Sigmoid colon (tissue), 7 donors: ENCODE results near the gene COX4I1. TPM values are rescaled to one million over a fixed set of nuclear protein-coding genes. Genes with fewer than 3 reads are reported as not detected.

Experiments
- DNase-seq: peaks from one replicate; pipeline ENCODE4 v3.0.0-alpha.2; 2019
- H3K27ac ChIP-seq, 4 donors: fragments of 200-600 bp; sonication (generic); one replicate each; pipeline ENCODE4 v1.5.1; 2016 to 2019; ENCODE audit warnings: mild to moderate bottlenecking in 1 of 4
- H3K27me3 ChIP-seq, 3 donors: fragments of 200-600 bp; sonication (generic); one replicate each; pipeline ENCODE4 v1.5.1; 2019; ENCODE audit warnings: mild to moderate bottlenecking in 1 of 3
- H3K36me3 ChIP-seq, 4 donors: fragments of 200-600 bp; sonication (generic); one replicate each; pipeline ENCODE4 v1.5.1; 2016 to 2019
- H3K4me1 ChIP-seq, 4 donors: fragments of 200-600 bp; sonication (generic); one replicate each; pipeline ENCODE4 v1.5.1; 2017 to 2019
- H3K4me3 ChIP-seq, 4 donors: fragments of 200-600 bp; sonication (generic); one replicate each; pipeline ENCODE4 v1.5.1; 2017 to 2019; ENCODE audit warnings: mild to moderate bottlenecking in 2 of 4, moderate library complexity in 1 of 4
- H3K9me3 ChIP-seq, 4 donors: fragments of 200-600 bp in 3 of 4; sonication (generic) in 3 of 4; one replicate each; pipeline versions ENCODE4 v1.5.1 to v1.6.1; 2013 to 2019
- EP300 ChIP-seq, 4 donors: sonication (generic); formaldehyde crosslinking; IDR thresholded peaks; one replicate each; pipeline ENCODE4 v1.6.1; 2017; ENCODE audit warnings: antibody characterized with exemption in 4 of 4
- POLR2A ChIP-seq, 2 donors: fragments of 450-650 bp; IDR thresholded peaks; one replicate each; pipeline ENCODE4 v1.6.1; 2016; ENCODE audit warnings: antibody characterized with exemption in 2 of 2, mild to moderate bottlenecking in 2 of 2, moderate library complexity in 2 of 2
- POLR2AphosphoS5 ChIP-seq, 4 donors: sonication (generic); formaldehyde crosslinking; IDR thresholded peaks; one replicate each; pipeline ENCODE4 v1.6.1; 2017; ENCODE audit warnings: antibody characterized with exemption in 4 of 4
- WGBS, 2 donors: extraction: QIAGEN DNeasy Blood & Tissue Kit; methylation state at CpG; one replicate each; pipeline ENCODE4 v1.1.7; 2013; 5-methylcytosine and 5-hydroxymethylcytosine counted together
- intact Hi-C: fragments of 100-400 bp; cut with DNase I; formaldehyde crosslinking; loops from one replicate; pipeline ENCODE4 v1.15.1; 2023
- polyA plus RNA-seq, 3 donors: library from polyadenylated mRNA; stranded (reverse); fragments of 200-250 nt; gene quantifications; one replicate each; pipeline ENCODE4 v1.2.3, GENCODE V29; 2013
- total RNA-seq, 4 donors: library from RNA; depleted of rRNA; stranded (reverse); fragments of >200 nt; gene quantifications; one replicate each; pipeline ENCODE4 v1.1.0, GENCODE V29; 2016
- TF ChIP-seq, protein P1 (sequence below), 4 experiments: fragments of 450-650 bp in 3 of 4; fragments of 200-600 bp in 1 of 4; IDR thresholded peaks; one replicate each; pipeline ENCODE4 v1.5.1; 2016 to 2019; ENCODE audit warnings: antibody characterized with exemption in 4 of 4, mild to moderate bottlenecking in 3 of 4, moderate library complexity in 2 of 4
- donor health status: healthy with polysubstance abuse.
- donor health status: Bipolar disorder and iron deficiency.
- donor health status: healthy.

COX4I1 gene
- total and polyA plus RNA-seq, 7 donors: 700 to 1,922 (median 868) TPM

DNA sequence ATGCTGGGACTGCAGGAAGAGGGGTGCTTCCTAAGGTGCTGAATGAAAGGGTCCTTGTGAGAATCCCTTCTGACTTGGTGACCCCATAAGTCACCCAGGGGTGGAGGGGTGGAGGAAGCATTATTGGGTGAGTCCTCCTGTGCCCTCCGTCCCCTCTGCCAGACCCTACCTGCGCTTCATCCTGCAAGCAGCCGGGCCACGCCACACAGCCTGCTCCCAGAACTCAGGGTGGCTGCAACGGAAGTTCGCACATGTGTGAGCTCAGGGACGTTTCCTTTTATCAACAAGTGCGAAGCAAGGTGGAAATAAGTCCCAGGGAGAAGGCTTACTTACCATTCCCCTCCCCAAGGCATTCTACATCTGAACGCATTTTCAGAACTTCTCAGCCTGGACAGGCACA lies 40.9 kb downstream of the COX4I1 start:
- no peak for DNase-seq
- peaks cover 0 to 32% (median 23%) of the 10 kb centered on the region in 4 donors for H3K4me1 ChIP-seq
- no peaks in the 10 kb centered on the region for H3K36me3 ChIP-seq
- no peaks in the 10 kb centered on the region for H3K9me3 ChIP-seq
- intact Hi-C loops: no loop called here
- no peak overlapping the region for H3K4me3 ChIP-seq
- H3K27me3 ChIP-seq: peaks cover 5 to 43% (median 11%) of the 10 kb centered on the region in 3 donors
- H3K27ac ChIP-seq: no peak overlapping the region
- TF ChIP-seq, protein P1, sequence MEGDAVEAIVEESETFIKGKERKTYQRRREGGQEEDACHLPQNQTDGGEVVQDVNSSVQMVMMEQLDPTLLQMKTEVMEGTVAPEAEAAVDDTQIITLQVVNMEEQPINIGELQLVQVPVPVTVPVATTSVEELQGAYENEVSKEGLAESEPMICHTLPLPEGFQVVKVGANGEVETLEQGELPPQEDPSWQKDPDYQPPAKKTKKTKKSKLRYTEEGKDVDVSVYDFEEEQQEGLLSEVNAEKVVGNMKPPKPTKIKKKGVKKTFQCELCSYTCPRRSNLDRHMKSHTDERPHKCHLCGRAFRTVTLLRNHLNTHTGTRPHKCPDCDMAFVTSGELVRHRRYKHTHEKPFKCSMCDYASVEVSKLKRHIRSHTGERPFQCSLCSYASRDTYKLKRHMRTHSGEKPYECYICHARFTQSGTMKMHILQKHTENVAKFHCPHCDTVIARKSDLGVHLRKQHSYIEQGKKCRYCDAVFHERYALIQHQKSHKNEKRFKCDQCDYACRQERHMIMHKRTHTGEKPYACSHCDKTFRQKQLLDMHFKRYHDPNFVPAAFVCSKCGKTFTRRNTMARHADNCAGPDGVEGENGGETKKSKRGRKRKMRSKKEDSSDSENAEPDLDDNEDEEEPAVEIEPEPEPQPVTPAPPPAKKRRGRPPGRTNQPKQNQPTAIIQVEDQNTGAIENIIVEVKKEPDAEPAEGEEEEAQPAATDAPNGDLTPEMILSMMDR (IDR thresholded peaks at IDR 0.05): no peak
- no peak for TF ChIP-seq POLR2A (IDR thresholded peaks at IDR 0.05)
- no peak for TF ChIP-seq EP300 (IDR thresholded peaks at IDR 0.05)
- TF ChIP-seq POLR2AphosphoS5 (IDR thresholded peaks at IDR 0.05): no peak
- WGBS, 2 donors: 93% methylated on average over 9 of the region's 9 CpGs

DNA sequence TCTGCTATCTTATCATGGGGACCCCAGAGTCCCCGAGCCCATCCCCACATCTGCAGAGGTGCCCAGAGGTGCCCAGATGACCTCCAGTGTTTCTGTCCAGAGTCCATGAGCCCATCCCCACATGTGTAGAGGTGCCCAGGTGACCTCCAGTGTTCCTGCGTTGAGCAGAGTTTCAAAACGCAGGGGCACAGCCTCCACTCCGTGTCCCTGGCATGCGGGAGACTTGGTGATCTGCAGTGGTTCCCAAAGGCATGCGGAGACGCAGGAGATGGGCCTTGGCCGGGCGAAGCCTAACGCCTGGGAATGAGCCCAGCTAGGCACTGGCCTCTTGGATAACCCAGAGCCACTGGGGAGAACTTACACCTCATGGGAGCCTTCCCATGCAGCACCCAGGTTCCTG lies 41.3 kb downstream of the COX4I1 start:
- Histone ChIP-seq H3K4me1 (peaks cover 0 to 28% (median 22%) of the 10 kb centered on the region in 4 donors), H3K4me3 (no peak overlapping the region), H3K36me3 (no peaks in the 10 kb centered on the region), H3K27me3 (peaks cover 5 to 39% (median 11%) of the 10 kb centered on the region in 3 donors), H3K27ac (no peak overlapping the region), H3K9me3 (no peaks in the 10 kb centered on the region)
- intact Hi-C loops: no loop called here
- 96 to 97% methylated on average over 10 of the region's 10 CpGs for WGBS, 2 donors
- TF ChIP-seq, protein P1 (IDR thresholded peaks at IDR 0.05): no peak
- TF ChIP-seq EP300 (IDR thresholded peaks at IDR 0.05) (no peak), POLR2AphosphoS5 (IDR thresholded peaks at IDR 0.05) (no peak), POLR2A (IDR thresholded peaks at IDR 0.05) (no peak)
- no peak for DNase-seq

DNA sequence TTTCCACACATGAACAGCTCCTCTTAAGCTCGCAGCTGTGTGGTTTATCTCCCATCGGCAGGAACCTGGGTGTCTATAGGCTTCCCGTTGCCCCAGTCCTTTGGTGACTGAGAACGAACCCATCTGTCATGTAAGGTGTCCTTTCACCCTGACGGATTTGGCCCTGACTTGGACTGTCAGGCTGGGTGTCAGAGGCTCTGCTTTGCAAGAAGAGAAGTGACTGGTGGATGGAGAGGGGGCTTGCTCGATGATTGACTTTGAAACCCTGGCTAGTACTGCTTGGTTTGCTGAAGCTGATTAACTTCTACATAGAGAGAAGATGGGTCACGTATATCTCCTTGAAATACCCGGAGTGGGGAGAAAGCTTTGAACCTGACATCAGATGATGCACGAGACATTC lies 42.9 kb downstream of the COX4I1 start:
- Histone ChIP-seq H3K4me1 (peaks cover 0 to 12% (median 10%) of the 10 kb centered on the region in 4 donors), H3K27ac (no peak overlapping the region), H3K27me3 (peaks cover 0 to 27% (median 7%) of the 10 kb centered on the region in 3 donors), H3K4me3 (no peak overlapping the region), H3K9me3 (no peaks in the 10 kb centered on the region), H3K36me3 (no peaks in the 10 kb centered on the region)
- no peak for DNase-seq
- intact Hi-C loops: no loop called here
- 92 to 96% methylated on average over 9 of the region's 9 CpGs for WGBS, 2 donors
- no peak for TF ChIP-seq EP300 (IDR thresholded peaks at IDR 0.05)

DNA sequence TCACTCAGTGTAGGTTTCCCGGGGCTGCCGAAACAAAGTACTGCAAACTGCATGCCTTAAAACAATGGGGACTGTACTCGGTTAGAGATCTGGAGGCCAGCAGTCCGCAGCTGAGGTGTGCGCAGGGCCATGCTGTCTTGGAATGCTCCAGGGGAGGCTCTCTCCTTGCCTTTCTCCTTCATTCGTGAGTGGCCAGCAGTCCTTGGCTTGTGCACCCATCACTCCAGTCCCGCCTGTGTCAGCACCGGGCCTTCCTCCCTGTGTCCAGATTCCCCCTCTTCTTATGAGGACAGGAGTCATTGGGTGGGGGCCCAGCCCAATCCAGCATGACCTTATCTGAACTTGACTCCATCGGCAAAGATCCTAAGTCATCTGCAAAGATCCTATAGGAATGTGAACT lies 43.4 kb downstream of the COX4I1 start:
- Histone ChIP-seq H3K27ac (no peak overlapping the region), H3K36me3 (no peaks in the 10 kb centered on the region), H3K4me1 (peaks cover 0 to 12% (median 10%) of the 10 kb centered on the region in 4 donors), H3K4me3 (no peak overlapping the region), H3K9me3 (no peaks in the 10 kb centered on the region), H3K27me3 (peaks cover 0 to 23% (median 7%) of the 10 kb centered on the region in 3 donors)
- peak; percentile 38 for DNase-seq
- TF ChIP-seq POLR2AphosphoS5 (IDR thresholded peaks at IDR 0.05): no peak
- TF ChIP-seq POLR2A (IDR thresholded peaks at IDR 0.05): no peak
- TF ChIP-seq EP300 (IDR thresholded peaks at IDR 0.05): no peak
- TF ChIP-seq, protein P1 (IDR thresholded peaks at IDR 0.05): no peak
- intact Hi-C loops: no loop called here
- 97 to 98% methylated on average over 9 of the region's 9 CpGs for WGBS, 2 donors

DNA sequence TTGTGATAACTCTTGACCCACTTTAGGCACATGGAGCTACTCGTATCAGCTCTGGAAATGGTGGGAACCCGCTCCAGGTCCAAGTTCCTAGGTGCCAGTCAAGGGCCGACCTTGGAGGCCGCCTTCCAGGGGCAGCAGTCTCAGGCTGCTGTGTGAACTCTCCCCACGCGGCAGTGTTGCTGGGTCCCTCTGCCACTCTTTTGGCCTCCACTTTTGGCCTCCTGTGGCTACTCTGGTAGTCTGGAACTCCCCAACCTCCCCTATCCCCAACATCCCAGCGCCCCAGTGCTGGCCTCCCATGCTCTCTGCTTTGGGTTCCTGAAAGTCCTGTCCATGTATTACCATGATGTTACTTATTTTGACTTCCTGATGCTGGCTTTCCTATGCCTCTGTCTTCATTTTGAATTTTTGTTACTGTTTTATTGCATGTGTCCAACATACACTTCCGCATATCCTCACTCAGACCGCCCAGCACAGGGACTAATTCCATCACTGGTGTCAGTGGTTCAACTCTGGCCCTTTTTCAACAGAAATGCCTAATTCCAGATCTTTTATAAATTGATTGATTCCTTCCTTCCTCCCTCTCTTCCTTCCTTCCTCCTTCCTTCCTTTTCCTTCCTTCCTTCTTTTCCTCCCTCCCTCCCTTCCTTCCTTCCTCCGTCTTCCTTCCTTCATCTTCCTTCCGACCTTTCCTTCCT lies 44.1 kb downstream of the COX4I1 start:
- no peak for TF ChIP-seq EP300 (IDR thresholded peaks at IDR 0.05)
- TF ChIP-seq, protein P1 (IDR thresholded peaks at IDR 0.05): no peak
- TF ChIP-seq POLR2A (IDR thresholded peaks at IDR 0.05): no peak
- TF ChIP-seq POLR2AphosphoS5 (IDR thresholded peaks at IDR 0.05): no peak

More for the DNA sequence above, 44.1 kb downstream of the COX4I1 start:
- Histone ChIP-seq H3K36me3 (no peaks in the 10 kb centered on the region), H3K27ac (no peak overlapping the region), H3K27me3 (peaks cover 0 to 15% (median 2%) of the 10 kb centered on the region in 3 donors), H3K9me3 (no peaks in the 10 kb centered on the region), H3K4me1 (peaks cover 0 to 12% (median 10%) of the 10 kb centered on the region in 4 donors), H3K4me3 (no peak overlapping the region)
- WGBS, 2 donors: 94 to 95% methylated on average over 11 of the region's 11 CpGs
- intact Hi-C loops: no loop called here
- DNase-seq: peak; percentile 26
